Activated CD4-positive, alpha-beta T cell treated with anti-CD3 and anti-CD28 coated beads, Interleukin-2, amount 50 U/mL, for 16 hours (primary cell): Measurements from ENCODE around the gene OR14K1.
"Not testable (repeated sequence)": the region's sequence is repeated elsewhere in the genome, so short reads cannot be mapped to it uniquely, and the experiment has no call there.

Source experiments
- DNase-seq: peaks from one replicate; pipeline ENCODE4 v3.0.0-alpha.2; 2020

The OR14K1 gene

GRCh38 chr1:247738315-247738714 lies at the start of gene OR14K1:
OR14K1 (plus strand) TSS chr1:247738615; CDS start chr1:247738615, 0 bp downstream.
- DNase-seq, result no peak

DNA sequence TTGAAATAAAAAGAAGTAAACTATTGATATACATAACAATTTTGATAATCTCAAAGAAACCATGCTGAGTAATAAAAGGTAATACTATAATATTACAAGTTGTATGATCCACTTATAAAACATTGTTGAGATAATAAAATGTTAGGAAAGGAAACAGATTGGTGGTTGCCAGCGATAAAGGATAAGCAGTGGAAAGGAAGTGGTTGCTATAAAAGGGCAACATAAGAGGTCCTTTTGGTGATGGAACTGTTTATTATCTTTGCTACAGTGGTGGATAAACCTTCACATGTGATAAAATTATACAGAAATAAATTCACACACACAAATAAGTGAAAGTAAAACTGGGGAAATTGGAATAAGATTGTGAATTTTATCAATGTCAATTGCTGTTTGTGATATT lies 37.1 kb upstream of the OR14K1 start:
- no peak for DNase-seq

DNA sequence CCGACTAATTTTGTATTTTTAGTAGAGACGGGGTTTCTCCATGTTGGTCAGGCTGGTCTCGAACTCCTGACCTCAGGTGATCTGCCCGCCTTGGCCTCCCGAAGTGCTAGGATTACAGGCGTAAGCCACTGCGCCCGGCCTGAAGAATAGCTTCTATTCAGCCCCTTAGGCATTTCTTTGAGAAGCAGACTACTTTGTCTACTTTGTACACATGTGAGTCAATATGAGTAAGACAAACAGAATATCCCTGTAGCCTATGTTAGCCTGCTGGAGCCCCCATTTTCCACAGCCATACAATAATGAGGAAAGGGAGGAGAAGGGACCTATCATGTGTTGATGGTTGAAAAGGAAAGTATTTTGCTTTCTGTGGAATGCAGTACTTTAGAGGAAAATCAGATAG lies 27.7 kb upstream of the OR14K1 start:
- not testable (repeated sequence) for DNase-seq

DNA sequence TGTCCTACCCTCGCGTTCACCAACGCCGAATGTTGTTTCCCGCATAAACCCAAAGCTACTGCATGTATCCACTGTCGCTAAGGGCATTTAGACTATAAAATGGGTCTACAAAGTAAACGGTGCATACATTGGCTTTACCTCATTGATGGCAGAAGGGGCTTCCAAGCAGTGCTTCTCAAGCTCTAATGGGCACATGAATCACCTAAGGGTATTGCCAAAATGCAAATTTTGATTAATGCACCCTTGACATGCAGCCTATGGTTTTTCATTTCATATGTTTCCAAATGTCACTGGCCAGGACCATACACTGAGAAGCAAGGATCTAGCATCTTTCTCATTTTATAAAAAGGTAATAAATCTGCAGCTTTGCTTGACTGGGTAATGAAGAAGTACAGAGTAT lies 24.7 kb upstream of the OR14K1 start:
- no peak for DNase-seq

GRCh38 chr1:247716546-247716945 lies 21.9 kb upstream of the OR14K1 start, which contains the start of gene OR6F1:
OR6F1 (minus strand) TSS chr1:247716646; CDS start chr1:247712755, 3,891 bp downstream.
- no peak for DNase-seq

DNA sequence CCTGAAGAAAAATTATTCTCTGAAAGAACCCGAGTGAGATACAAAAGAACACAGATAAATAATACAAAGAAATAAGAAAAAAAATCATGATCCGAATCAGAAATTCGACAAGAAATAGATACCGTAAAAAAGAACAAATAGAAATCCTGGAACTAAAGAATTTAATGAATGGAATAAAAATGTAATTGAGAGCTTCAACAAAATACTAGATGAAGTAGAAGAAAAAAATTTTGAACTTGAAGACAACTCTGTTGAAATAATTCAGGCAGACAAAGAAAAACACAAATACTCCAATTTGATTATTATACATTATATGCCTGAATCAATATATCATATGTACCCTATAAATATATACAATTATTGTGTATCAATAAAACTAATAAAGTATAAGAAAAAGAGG lies 17.2 kb upstream of the OR14K1 start:
- DNase-seq, result no peak

DNA sequence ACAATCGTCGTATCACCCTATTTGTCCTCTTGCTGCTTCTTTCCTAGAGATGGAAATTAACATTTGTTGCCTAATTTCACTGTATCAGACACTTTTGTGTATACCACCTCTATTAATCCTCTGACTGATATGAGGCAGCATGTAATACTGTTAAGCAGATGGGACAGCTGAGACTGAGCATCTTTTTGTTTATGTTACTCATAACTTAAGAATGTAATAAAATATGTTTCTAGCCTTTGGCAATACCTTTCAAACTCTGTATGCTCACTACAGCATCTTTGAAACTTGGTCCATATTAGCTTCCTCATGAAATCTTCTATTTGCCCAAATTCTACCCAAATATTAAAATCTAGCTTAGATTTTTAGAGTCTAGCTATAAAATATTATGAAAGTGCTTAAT lies 2.3 kb downstream of the OR14K1 start:
- DNase-seq, result no peak

DNA sequence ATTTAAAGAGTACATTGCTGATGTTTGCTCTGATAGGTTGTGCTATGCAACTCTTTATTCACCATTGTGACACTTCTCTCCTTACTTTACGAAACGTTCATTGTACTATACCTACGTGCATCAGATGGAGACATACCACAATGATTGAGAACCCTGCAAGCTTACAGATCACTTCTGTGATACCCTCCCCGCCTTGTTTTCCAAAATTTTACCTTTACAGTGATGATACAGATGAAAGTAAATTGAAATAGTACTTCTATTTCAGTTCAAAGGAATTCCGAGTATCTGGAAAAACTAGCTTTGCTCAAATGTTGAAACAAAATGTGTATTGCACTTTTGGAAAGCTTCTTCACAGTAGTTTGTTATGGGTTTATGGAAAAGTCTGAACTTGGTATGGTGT lies 3.3 kb downstream of the OR14K1 start:
- no peak for DNase-seq

DNA sequence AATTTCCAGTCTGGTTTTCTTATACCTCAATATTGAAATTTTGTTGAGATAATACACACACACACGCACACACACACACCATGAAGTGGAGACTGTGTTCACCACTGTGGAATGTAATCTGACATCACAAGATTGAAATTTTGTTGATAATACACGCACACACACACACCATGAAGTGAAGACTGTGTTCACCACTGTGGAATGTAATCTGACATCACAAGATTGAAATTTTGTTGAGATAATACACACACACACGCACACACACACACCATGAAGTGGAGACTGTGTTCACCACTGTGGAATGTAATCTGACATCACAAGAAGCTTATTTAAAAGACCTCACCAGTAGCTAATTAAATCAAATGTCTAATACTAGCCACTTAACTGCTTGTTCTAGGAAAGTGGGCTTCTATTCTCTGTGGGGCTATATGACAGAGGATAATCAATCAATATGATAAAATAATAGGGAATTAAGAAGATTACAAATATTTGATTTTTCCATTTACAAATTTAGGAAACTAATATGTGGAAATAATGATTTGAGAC lies 3.9 kb downstream of the OR14K1 start:
- not testable (repeated sequence) for DNase-seq

DNA sequence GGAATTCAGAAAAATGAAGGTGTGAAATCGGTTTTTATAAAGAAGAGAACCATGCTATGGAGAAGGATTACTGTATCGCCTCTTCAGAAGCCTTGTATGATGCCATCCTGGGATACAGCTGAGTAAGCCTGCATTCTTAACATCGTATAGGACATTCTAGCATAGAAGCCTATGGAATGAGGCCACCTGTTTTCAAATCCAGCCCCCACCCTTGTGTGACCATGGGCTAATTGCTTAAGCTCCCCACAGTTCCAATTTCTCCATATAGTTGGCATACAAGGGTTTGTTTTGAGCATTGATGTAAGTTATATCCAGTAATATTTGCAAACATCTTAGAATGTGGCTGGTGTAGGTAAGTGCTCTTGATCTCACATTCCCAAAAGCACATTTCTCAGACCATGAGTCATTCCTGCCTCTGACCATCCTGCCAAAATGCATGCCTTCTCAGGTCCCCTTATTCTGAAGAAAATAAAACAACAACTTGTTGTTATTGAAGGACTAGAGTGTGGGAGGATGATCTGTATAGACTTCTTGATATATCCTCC lies 8.0 kb downstream of the OR14K1 start:
- no peak for DNase-seq

GRCh38 chr1:247747616-247748015 lies 9.2 kb downstream of the OR14K1 start:
- no peak for DNase-seq

- no peak for DNase-seq
Measured at GRCh38 chr1:247748041-247748440, 9.6 kb downstream of the OR14K1 start, which contains the start of gene OR14A2. OR14A2 (minus strand) TSS chr1:247748141.

GRCh38 chr1:247749870-247750269 lies 11.5 kb downstream of the OR14K1 start:
- DNase-seq, result no peak

DNA sequence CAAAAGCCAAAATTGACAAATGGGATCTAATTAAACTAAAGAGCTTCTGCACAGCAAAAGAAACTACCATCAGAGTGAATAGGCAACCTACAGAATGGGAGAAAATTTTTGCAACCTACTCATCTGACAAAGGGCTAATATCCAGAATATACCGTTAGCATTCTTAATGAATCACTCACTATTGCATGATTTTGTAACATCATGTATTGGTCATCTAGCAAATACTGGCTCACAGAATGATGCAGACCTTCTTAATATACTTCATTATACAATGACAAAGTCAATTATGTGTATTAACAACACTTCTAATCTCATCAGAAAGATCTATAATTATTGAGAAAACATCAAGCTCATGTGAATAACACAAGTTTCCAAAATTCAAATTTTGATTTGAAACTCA lies 15.9 kb downstream of the OR14K1 start:
- DNase-seq, result not testable (repeated sequence)

DNA sequence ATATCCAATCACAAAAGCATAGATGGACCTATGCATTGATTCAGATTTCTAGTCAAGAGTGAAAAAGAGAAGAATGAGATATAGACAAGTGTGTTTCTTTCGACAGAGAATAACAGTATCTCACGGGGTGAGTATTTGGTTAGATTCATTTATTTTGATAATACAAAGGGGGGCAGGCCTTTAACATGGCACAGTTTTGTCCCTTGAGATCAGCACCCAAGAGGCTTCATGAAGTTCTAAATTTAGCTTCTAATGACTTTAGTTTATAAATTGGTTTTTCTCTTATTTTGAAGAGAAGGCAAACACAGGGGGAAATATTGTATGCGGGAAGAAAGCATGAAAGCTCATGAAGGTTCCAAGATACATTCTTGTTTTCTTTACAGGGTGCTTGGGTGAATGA lies 22.0 kb downstream of the OR14K1 start, which contains the start of gene OR1C1:
Gene OR1C1, minus strand, starts transcription at position 101 of the 400 bp plus-strand sequence. CDS start 2,150 bp downstream, outside the sequence.
- no peak for DNase-seq

DNA sequence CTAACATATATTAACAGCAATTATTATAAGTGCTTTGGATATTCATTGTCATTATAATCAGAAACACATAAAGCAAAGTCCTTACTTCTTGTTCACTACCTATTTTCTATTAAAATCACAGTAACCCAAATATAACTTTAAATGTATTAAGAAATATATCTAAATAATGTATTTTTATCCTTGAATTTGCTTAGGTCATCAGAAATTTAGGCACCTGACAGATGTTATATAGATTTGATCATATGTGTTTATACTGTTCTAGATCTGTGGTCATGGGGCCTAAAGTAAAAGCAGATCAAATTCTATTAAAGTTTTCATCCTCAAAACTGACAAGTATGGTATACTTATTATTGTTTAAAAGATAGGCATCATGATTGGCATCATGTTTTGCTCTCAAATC lies 31.2 kb downstream of the OR14K1 start:
- DNase-seq, result no peak
